ENCODE results near the gene MARCHF9. TPM values are rescaled to one million over a fixed set of nuclear protein-coding genes. Genes with fewer than 3 reads are reported as not detected.

The MARCHF9 gene
- total RNA-seq, 1 donor from 2014 or later, result 24.6 TPM

DNA sequence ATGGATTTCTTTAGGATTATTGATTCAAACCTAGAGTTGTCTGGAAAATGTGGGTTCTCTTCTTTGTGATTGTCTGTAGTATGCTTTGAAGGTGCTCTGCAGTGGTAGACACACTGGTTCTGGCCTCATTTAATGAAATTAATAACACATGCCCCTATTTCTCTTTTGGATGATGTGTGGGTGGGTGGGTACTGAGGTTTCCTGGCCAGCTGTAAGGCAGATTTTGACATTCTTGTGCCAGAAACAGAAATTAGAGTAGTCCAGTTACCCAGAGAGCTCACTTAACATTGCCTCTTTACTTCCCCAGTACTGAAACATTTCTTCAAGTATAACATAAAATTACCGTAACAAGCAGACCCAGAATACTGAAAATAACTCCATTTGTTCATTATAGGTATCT is 42.1 kb downstream of the MARCHF9 start:
- no peak for DNase-seq (ENCODE audit: low spot score)

DNA sequence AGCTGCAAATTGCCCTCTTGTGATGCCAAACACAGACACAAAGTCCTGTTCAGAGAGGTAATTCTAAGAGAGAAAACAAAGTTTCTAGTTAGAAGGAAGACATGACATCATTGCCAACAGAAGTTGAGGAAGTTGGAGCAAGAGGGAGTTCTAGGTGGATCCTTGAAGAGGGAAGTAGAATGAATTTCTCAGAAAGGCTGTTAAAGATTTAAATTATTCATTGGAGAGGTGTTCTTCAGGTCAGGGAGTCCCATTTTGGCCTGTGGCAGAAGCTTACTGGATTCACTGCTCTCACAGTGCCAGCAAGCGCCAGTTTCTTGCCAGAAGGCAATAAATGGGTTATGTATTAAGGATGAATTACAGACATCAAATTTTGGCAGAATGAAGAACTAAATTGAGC is 43.0 kb downstream of the MARCHF9 start:
- DNase-seq (ENCODE audit: low spot score), result no peak

DNA sequence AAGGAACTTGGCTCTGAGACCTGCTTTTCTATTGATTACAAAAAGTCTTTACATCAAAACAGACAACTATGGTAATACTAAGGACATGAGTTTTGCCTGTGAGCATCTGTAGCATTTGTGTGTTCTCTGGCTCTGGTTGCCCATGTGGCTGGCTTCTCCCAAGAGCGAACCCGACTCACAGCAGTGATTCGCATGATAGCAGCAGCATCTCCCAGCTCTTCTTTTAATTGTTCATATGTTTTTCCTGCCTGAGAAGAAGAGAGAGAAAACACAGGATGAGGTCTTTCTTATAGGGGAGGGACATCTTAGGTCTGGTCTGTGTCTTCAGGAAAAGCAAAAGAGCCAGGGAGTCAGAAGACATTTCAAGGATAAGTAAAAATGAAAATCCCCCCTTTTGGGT is 46.1 kb downstream of the MARCHF9 start:
- no peak for DNase-seq (ENCODE audit: low spot score)

DNA sequence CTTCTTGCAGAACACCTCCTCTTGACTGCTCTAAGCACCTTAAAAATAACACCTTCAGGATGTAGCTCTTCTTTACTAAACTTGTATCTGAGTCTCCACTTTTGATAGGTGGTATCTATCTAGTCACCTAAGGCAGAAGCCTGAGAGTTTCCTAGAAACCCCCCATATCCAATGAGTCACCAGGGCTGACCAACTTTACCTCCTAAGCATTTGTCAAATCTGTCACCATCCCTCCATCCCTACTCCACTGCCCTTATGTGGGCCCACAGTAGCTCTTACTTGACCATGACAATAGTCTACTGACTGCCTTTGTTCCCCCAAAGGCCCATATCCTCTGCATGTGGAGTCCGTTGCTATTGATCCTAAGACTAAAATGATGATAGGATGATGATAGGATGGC is 47.7 kb downstream of the MARCHF9 start:
- no peak for DNase-seq (ENCODE audit: low spot score)

DNA sequence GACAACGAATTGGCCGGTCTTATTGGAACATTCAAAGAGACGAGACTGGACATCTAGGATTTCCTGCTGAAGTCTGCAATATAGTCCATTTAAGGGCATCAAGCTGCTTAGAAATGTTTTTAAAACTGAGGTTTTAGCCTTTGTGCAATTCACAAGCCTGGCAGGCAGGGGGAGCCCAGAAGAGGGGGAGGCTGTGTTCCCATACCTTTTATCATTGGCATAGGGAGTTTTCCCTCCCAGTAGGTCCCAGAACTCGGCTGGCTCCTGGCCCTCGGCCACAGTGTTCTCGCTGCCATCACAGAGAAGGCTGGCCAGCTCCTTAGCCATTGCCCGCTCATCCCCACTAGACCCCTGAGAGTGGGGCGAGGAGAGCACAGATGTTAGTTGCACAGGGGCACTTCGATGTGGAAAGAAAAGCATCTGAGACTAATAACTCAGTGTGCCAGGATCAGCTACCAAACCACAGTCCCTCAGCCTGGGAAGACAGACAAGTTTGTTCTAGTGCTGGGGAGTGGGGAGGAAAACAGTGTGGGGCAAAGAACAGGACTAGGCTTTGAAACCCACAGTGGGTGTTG is 48.5 kb downstream of the MARCHF9 start:
- no peak for DNase-seq (ENCODE audit: low spot score)

DNA sequence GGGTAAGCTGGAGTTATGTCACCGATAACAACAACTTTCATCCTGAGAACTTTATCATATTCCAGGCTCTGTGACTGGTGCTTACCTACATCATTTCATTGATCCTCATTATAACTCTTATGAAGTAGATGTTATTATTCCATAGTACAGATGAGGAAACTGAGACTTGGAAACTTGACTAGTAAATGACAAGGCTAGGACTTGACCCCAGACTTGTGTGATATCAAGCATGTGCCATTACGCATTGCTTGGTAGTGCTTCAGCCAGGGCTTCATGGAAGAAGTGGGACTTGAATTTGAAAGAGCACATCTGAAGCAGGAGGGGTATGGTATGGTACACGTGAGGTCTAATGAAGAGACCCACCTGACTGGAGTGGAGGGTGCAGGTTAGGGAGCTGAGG is 51.8 kb downstream of the MARCHF9 start:
- DNase-seq (ENCODE audit: low spot score), result no peak

DNA sequence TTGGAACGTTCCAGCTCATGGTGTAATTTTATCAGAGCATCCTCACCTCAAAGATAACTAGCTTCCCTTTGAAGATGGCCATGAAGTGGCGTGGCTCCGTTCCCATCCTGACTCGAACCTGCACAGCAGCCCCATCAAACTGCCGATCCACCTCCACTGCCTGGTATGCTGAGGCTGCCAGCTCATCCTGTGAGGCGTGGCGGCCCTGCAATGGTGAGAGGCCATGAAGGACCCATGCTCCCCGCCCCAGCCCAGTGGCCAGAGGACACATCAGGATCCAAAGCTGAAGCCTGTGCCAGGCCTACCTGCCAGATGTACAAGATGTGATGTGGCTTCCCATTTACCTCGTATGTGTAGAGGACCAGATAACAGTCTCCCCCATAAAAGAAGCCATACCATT is 52.4 kb downstream of the MARCHF9 start:
- no peak for DNase-seq (ENCODE audit: low spot score)

DNA sequence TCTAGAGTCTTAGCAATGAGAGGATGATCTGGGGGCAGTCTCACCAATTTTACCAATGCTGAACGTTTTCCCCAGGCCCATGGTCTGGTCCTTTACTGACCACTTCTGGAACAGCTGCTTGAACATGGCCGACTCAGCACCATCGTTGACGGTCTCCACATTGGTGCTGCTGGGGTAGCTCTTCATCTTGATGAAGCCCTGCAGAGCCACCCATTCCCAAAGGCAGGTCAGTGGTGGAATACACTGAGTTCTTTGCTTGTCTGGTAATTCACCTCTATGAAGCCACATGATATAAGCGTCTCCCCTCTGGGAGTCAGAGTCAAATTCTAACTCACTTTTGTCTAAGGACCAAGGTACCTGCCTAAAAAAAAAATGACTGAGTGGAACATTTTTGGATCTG is 53.4 kb downstream of the MARCHF9 start:
- no peak for DNase-seq (ENCODE audit: low spot score)

DNA sequence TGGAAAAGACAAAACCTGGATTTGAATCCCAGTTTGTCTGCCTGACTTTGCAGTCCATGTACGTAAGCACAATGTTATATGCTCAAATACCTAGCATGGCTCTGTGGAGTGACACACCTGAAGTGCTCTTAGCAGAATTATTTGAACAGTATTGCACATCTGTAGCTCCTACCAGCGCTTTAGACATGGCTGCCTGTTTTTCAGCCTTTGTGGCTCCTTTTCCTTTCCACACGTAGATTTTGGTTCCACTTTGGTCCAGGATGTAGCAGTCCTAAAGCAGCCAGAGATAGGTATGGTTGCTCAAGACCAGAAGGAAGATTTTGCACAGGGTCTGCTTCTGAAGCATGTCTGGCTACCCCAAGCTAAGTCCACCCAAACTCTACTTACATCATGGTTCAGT is 54.5 kb downstream of the MARCHF9 start:
- no peak for DNase-seq (ENCODE audit: low spot score)

Other genes starting within 250 kb of the MARCHF9 start
- gene DDIT3, start 234.6 kb upstream of the MARCHF9 start, total RNA-seq, result 24.6 TPM
- 115 TPM for gene MBD6, start 232.3 kb upstream of the MARCHF9 start, total RNA-seq
- 135 TPM for gene DCTN2, start 207.9 kb upstream of the MARCHF9 start, total RNA-seq
- 0.81 TPM for gene KIF5A, start 205.1 kb upstream of the MARCHF9 start, total RNA-seq
- gene PIP4K2C, start 163.9 kb upstream of the MARCHF9 start, total RNA-seq, result 36.1 TPM
- gene DTX3, start 150.3 kb upstream of the MARCHF9 start, total RNA-seq, result 31.2 TPM
- gene ARHGEF25, start 143.7 kb upstream of the MARCHF9 start, total RNA-seq, result 26.2 TPM
- 1.3 TPM for gene B4GALNT1, start 121.9 kb upstream of the MARCHF9 start, total RNA-seq
- 249 TPM for gene OS9, start 61.0 kb upstream of the MARCHF9 start, total RNA-seq
- 2.6 TPM for gene AGAP2, start 16.4 kb upstream of the MARCHF9 start, total RNA-seq
- 44.8 TPM for gene TSPAN31, start 10.1 kb upstream of the MARCHF9 start, total RNA-seq
- gene CDK4, start 2.8 kb upstream of the MARCHF9 start, total RNA-seq, result 67.8 TPM
- gene CYP27B1, start 12.0 kb downstream of the MARCHF9 start, total RNA-seq, result 1.6 TPM
- gene METTL1, start 17.0 kb downstream of the MARCHF9 start, total RNA-seq, result 9.2 TPM
- gene EEF1AKMT3, start 17.5 kb downstream of the MARCHF9 start, total RNA-seq, result 7.0 TPM
- 29.3 TPM for gene TSFM, start 27.7 kb downstream of the MARCHF9 start, total RNA-seq
- 12.0 TPM for gene AVIL, start 63.6 kb downstream of the MARCHF9 start, total RNA-seq
- 150 TPM for gene CTDSP2, start 91.6 kb downstream of the MARCHF9 start, total RNA-seq
- 5.2 TPM for gene ATP23, start 186.5 kb downstream of the MARCHF9 start, total RNA-seq

All from mucosa of gallbladder (tissue), 1 donor.